SU-DHL-6 (cell line): ENCODE results near the gene SLC22A14.

Experiments used
- CTCF ChIP-seq: fragments of 200-600 bp; sonication (generic); IDR thresholded peaks from one replicate; pipeline ENCODE4 v1.5.1; 2017; ENCODE audit warnings: antibody characterized with exemption, mild to moderate bottlenecking, low read length, moderate library complexity; ENCODE audit not compliant: insufficient read depth, poor library complexity, severe bottlenecking
- EZH2phosphoT487 ChIP-seq: fragments of 200-600 bp; sonication (generic), shearing (Covaris generic); conservative IDR thresholded peaks from 2 replicates; pipeline ENCODE4 v1.6.1; 2018; ENCODE audit warnings: mild to moderate bottlenecking, antibody characterized with exemption, low read length, moderate library complexity, mixed read lengths

DNA sequence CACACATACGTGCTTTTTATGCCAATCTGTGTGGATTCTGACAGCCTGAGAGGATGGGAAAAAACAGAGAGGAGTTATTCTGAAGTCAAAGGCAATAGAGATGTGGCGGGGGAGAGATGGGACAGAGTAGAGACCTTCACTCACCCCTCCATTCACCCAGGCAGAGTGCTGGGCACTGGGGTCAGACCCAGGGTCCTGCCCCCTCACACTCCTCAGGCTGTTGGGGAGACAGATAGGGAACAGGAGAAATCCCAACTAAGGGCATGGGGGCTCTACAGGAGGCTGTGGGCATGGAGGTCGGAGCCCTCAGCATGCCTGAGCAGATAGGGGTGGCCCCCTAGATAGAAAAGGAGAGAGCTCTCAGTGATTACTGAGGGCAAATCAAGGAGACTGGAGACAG is 30.3 kb downstream of the SLC22A14 start:
- TF ChIP-seq CTCF (no peak), EZH2phosphoT487 (no peak)
